A549 (cell line): ENCODE measurements around the gene NAP1L1. TPM values are rescaled to one million over a fixed set of nuclear protein-coding genes. Genes with fewer than 3 reads are reported as not detected.
"Not testable (repeated sequence)": the region's sequence is repeated elsewhere in the genome, so short reads cannot be mapped to it uniquely, and the experiment has no call there.

ENCODE experiments used
- ATAC-seq, 2 experiments: fragments of 200-7000 bp in 1 of 2; fragments of >200 bp in 1 of 2; cut with Nextera tagmentation in 1 of 2; cut with Tn5 transposase in 1 of 2; 3 replicates each; pipeline versions ENCODE4 v1.8.0 to v1.9.1; 2018 to 2020; ENCODE audit warnings: mild to moderate bottlenecking in 1 of 2, moderate library complexity in 1 of 2
- CTCF ChIA-PET: fragments of 300-600 bp; sonication (Branson Sonifier 250); formaldehyde crosslinking; extraction: SDS; loops from one replicate; lab custom pipeline; 2021; ENCODE audit warnings: antibody characterized with exemption, inconsistent platforms; lab: Yijun Ruan, JAX
- POLR2A ChIA-PET: fragments of 350-600 bp; formaldehyde crosslinking; extraction: SDS; loops from one replicate; lab custom pipeline; 2021; ENCODE audit warnings: antibody characterized with exemption, inconsistent platforms; lab: Yijun Ruan, JAX
- DNase-seq, 2 experiments: peaks; one replicate each; pipeline versions ENCODE4 v3.0.0 to v3.0.0-alpha.2; 2011 to 2016; ENCODE audit warnings: low read depth in 1 of 2, low spot score in 1 of 2
- FAIRE-seq: peaks from 2 replicates; lab custom pipeline; 2011; peaks lifted over from hg19 to GRCh38; lab: Jason Lieb, UNC
- H3K27ac ChIP-seq, 2 experiments: fragments of >200 bp; sonication (Bioruptor Twin); formaldehyde crosslinking; 3 replicates each; pipeline ENCODE4 v1.5.1; 2016 to 2017
- H3K4me1 ChIP-seq: fragments of >200 bp; sonication (Bioruptor Twin); formaldehyde crosslinking; 3 replicates; pipeline ENCODE4 v1.6.1; 2016
- H3K4me2 ChIP-seq: fragments of >200 bp; sonication (Bioruptor Twin); formaldehyde crosslinking; 3 replicates; pipeline ENCODE4 v1.6.1; 2016
- H3K4me3 ChIP-seq: fragments of >200 bp; sonication (Bioruptor Twin); formaldehyde crosslinking; 3 replicates; pipeline ENCODE4 v1.5.1; 2016
- H3K9me3 ChIP-seq: fragments of >200 bp; sonication (Bioruptor Twin); formaldehyde crosslinking; 3 replicates; pipeline ENCODE4 v1.6.1; 2016
- CBX2 ChIP-seq: fragments of 200-600 bp; sonication (generic); IDR thresholded peaks from 2 replicates; pipeline ENCODE4 v1.6.1; 2016; ENCODE audit warnings: low read depth, mild to moderate bottlenecking, borderline replicate concordance
- CEBPB ChIP-seq, 2 experiments: fragments of >200 bp in 1 of 2; sonication (Bioruptor Twin) in 1 of 2; formaldehyde crosslinking in 1 of 2; IDR thresholded peaks; 2 replicates each; pipeline ENCODE4 v1.6.1; 2012 to 2016
- CHD4 ChIP-seq: fragments of 200-600 bp; sonication (generic); IDR thresholded peaks from 2 replicates; pipeline ENCODE4 v1.6.1; 2016; ENCODE audit warnings: antibody characterized with exemption, mild to moderate bottlenecking, borderline replicate concordance
- E2F6 ChIP-seq: IDR thresholded peaks from 2 replicates; pipeline ENCODE4 v1.6.1; 2012; ENCODE audit warnings: low read depth, borderline replicate concordance
- EHF ChIP-seq: fragments of 250-450 bp; sonication (Bioruptor Pico); IDR thresholded peaks from 2 replicates; pipeline ENCODE4 v1.5.0; 2020; ENCODE audit warnings: mild to moderate bottlenecking
- EP300 ChIP-seq, 2 experiments: fragments of >200 bp; sonication (Bioruptor Twin); formaldehyde crosslinking; IDR thresholded peaks; 2 replicates in 1 of 2; 3 replicates in 1 of 2; pipeline ENCODE4 v1.6.1; 2016 to 2017
- FOSB ChIP-seq: fragments of 250-450 bp; sonication (Bioruptor Pico); IDR thresholded peaks from 2 replicates; pipeline ENCODE4 v1.5.0; 2020; ENCODE audit warnings: mild to moderate bottlenecking, moderate library complexity
- FOSL2 ChIP-seq, 2 experiments: fragments of 450-650 bp in 1 of 2; fragments of >200 bp in 1 of 2; sonication (Bioruptor Twin) in 1 of 2; formaldehyde crosslinking; IDR thresholded peaks; 2 replicates each; pipeline versions ENCODE4 v1.5.0 to v1.6.1; 2016 to 2020; ENCODE audit warnings: mild to moderate bottlenecking in 1 of 2, moderate library complexity in 1 of 2
- HEYL ChIP-seq: fragments of 250-450 bp; sonication (Bioruptor Pico); IDR thresholded peaks from 2 replicates; pipeline ENCODE4 v1.8.0; 2021; ENCODE audit warnings: mild to moderate bottlenecking, moderate library complexity
- HOXB13 ChIP-seq: fragments of 250-450 bp; sonication (Bioruptor Pico); IDR thresholded peaks from 2 replicates; pipeline ENCODE4 v1.5.0; 2020; ENCODE audit warnings: low read depth, mild to moderate bottlenecking, moderate library complexity
- HOXB5 ChIP-seq: fragments of 250-450 bp; sonication (Bioruptor Pico); IDR thresholded peaks from 2 replicates; pipeline ENCODE4 v1.5.0; 2020; ENCODE audit warnings: mild to moderate bottlenecking, moderate library complexity
- JUN ChIP-seq, 2 experiments: fragments of >200 bp; sonication (Bioruptor Twin); formaldehyde crosslinking; IDR thresholded peaks; 2 replicates in 1 of 2; 3 replicates in 1 of 2; pipeline ENCODE4 v1.6.1; 2016 to 2017
- JUNB ChIP-seq: fragments of >200 bp; sonication (Bioruptor Twin); formaldehyde crosslinking; IDR thresholded peaks from 2 replicates; pipeline ENCODE4 v1.6.1; 2016
- KDM1A ChIP-seq: fragments of 200-600 bp; sonication (generic); IDR thresholded peaks from 2 replicates; pipeline ENCODE4 v1.6.1; 2016; ENCODE audit warnings: low read depth, mild to moderate bottlenecking
- PBX3 ChIP-seq: IDR thresholded peaks from 2 replicates; pipeline ENCODE4 v1.6.1; 2012
- RAD21 ChIP-seq, 2 experiments: fragments of >200 bp in 1 of 2; sonication (Bioruptor Twin) in 1 of 2; formaldehyde crosslinking in 1 of 2; IDR thresholded peaks in 1 of 2; conservative IDR thresholded peaks in 1 of 2; 2 replicates in 1 of 2; 3 replicates in 1 of 2; pipeline ENCODE4 v1.6.1; 2012 to 2018; ENCODE audit warnings: inconsistent platforms in 1 of 2
- RARB ChIP-seq: fragments of 250-450 bp; sonication (Bioruptor Pico); IDR thresholded peaks from 2 replicates; pipeline ENCODE4 v1.8.0; 2021; ENCODE audit warnings: mild to moderate bottlenecking, moderate library complexity
- RFX5 ChIP-seq: fragments of 450-650 bp; IDR thresholded peaks from 2 replicates; pipeline ENCODE4 v1.7.1; 2014; ENCODE audit warnings: antibody characterized with exemption, mild to moderate bottlenecking, moderate library complexity
- SMC3 ChIP-seq: fragments of >200 bp; sonication (Bioruptor Twin); formaldehyde crosslinking; IDR thresholded peaks from 3 replicates; pipeline ENCODE4 v1.6.1; 2018; ENCODE audit warnings: inconsistent platforms
- TFCP2L1 ChIP-seq: fragments of 250-450 bp; sonication (Bioruptor Pico); IDR thresholded peaks from 2 replicates; pipeline ENCODE4 v1.5.0; 2021; ENCODE audit warnings: mild to moderate bottlenecking
- ZFP36 ChIP-seq: fragments of 450-650 bp; IDR thresholded peaks from 2 replicates; pipeline ENCODE4 v1.6.1; 2014; ENCODE audit warnings: borderline replicate concordance; ENCODE audit not compliant: partially characterized antibody
- whole genome bisulfite sequencing: methylation state at CpG from one replicate; pipeline ENCODE4 v1.1.6; 2017; ENCODE audit errors: missing lambda C conversion rate; 5-methylcytosine and 5-hydroxymethylcytosine counted together
- polyA plus RNA-seq, 4 experiments: library from polyadenylated mRNA; depleted of rRNA in 3 of 4; stranded (reverse); fragments of >200 nt; fragmentation: RNase III in 1 of 4; extraction: RNeasy Plus Mini Kit Qiagen cat#74134 plus additional on column Dnase treatment in 1 of 4; gene quantifications; 2 replicates in 3 of 4; 3 replicates in 1 of 4; pipeline ENCODE4 v1.2.3, GENCODE V29; 2011 to 2017
- TF ChIP-seq, protein P1 (sequence below): fragments of >200 bp; sonication (Bioruptor Twin); formaldehyde crosslinking; IDR thresholded peaks from 3 replicates; pipeline ENCODE4 v1.6.1; 2016
- TF ChIP-seq, protein P2 (sequence below): fragments of 250-450 bp; sonication (Bioruptor Pico); IDR thresholded peaks from 2 replicates; pipeline ENCODE4 v1.5.0; 2020; ENCODE audit warnings: low read depth, mild to moderate bottlenecking, moderate library complexity
- TF ChIP-seq, protein P3 (sequence below): fragments of >200 bp; sonication (Bioruptor Twin); formaldehyde crosslinking; IDR thresholded peaks from 2 replicates; pipeline ENCODE4 v1.6.1; 2016

The NAP1L1 gene
- polyA plus RNA-seq, 2 of the 4 experiments (the other 2 are of a cell fraction): 709 to 943 TPM

- TF ChIP-seq, protein P1, sequence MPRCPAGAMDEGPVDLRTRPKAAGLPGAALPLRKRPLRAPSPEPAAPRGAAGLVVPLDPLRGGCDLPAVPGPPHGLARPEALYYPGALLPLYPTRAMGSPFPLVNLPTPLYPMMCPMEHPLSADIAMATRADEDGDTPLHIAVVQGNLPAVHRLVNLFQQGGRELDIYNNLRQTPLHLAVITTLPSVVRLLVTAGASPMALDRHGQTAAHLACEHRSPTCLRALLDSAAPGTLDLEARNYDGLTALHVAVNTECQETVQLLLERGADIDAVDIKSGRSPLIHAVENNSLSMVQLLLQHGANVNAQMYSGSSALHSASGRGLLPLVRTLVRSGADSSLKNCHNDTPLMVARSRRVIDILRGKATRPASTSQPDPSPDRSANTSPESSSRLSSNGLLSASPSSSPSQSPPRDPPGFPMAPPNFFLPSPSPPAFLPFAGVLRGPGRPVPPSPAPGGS: peak; percentile 99
- TF ChIP-seq JUN (IDR thresholded peaks at IDR 0.05): peak; percentile 97 to 98
- TF ChIP-seq FOSL2 (IDR thresholded peaks at IDR 0.05): peak; percentile 68
- peak; percentile 81 for TF ChIP-seq FOSL2 (CRISPR knock-in tag; IDR thresholded peaks at IDR 0.05)
- TF ChIP-seq EP300 (IDR thresholded peaks at IDR 0.05): peak; percentile 94 to 98
- TF ChIP-seq RFX5: no peak
- TF ChIP-seq CEBPB (IDR thresholded peaks at IDR 0.05): peak; percentile 89 to 95
- peak; percentile 47 for TF ChIP-seq ZFP36
- no peak for TF ChIP-seq TFCP2L1 (CRISPR knock-in tag)
- peak; percentile 73; the same call in 1 of the 2 replicates for TF ChIP-seq EHF (CRISPR knock-in tag)
- no peak for TF ChIP-seq E2F6
- TF ChIP-seq, protein P2, sequence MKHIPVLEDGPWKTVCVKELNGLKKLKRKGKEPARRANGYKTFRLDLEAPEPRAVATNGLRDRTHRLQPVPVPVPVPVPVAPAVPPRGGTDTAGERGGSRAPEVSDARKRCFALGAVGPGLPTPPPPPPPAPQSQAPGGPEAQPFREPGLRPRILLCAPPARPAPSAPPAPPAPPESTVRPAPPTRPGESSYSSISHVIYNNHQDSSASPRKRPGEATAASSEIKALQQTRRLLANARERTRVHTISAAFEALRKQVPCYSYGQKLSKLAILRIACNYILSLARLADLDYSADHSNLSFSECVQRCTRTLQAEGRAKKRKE (CRISPR knock-in tag): no peak
- TF ChIP-seq SMC3: peak; percentile 70; the same call in 2 of the 3 replicates
- TF ChIP-seq CHD4: no peak
- peak; percentile 36; the same call in 1 of the 2 replicates for TF ChIP-seq HOXB5 (CRISPR knock-in tag)
- TF ChIP-seq CBX2: no peak
- TF ChIP-seq JUNB: peak; percentile 98
- TF ChIP-seq FOSB (CRISPR knock-in tag): no peak
- peak; percentile 18 to 74 for TF ChIP-seq RAD21 (conservative IDR thresholded peaks at IDR 0.05 in 1 of 2, IDR thresholded peaks at IDR 0.05 in 1 of 2)
- 0 out of 2 replicates have a peak, but pooled peaks have one; percentile 31 for TF ChIP-seq PBX3
- TF ChIP-seq RARB: peak; percentile 87
- TF ChIP-seq HEYL (CRISPR knock-in tag): no peak
- TF ChIP-seq, protein P3, sequence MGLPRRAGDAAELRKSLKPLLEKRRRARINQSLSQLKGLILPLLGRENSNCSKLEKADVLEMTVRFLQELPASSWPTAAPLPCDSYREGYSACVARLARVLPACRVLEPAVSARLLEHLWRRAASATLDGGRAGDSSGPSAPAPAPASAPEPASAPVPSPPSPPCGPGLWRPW: peak; percentile 83; the same call in 1 of the 2 replicates
- TF ChIP-seq HOXB13 (CRISPR knock-in tag): 0 out of 2 replicates have a peak, but pooled peaks have one; percentile 76
Observed at GRCh38 chr12:75990189-75990912, 94.1 kb downstream of the NAP1L1 start (continued).

GRCh38 chr12:75987709-75988108 lies 96.8 kb downstream of the NAP1L1 start:
- 0 out of 2 replicates have a peak, but pooled peaks have one; percentile 34 for TF ChIP-seq CHD4
- peak; percentile 30; the same call in 1 of the 2 replicates for TF ChIP-seq KDM1A
- H3K9me3 ChIP-seq, FAIRE-seq, H3K4me2 ChIP-seq, CTCF ChIA-PET, H3K4me3 ChIP-seq, DNase-seq, ATAC-seq: not testable (repeated sequence)
- peaks cover 65% of the 10 kb centered on the region for H3K4me1 ChIP-seq
- H3K27ac ChIP-seq: peak overlapping the region; percentile 96 to 98; a peak in 5 of 6 replicates
- POLR2A ChIA-PET: interaction anchor here (0.9 kb wide), 1 partner anchor 10 kb away, joined by 3 read pairs; no protein-coding TSS in a partner anchor
- 100% methylated on average over 1 of the region's 1 CpG for WGBS

Other genes with a start within 250 kb of the NAP1L1 start
- 54.1 and 71.6 TPM in 2 replicates for gene PHLDA1, start 52.9 kb downstream of the NAP1L1 start, polyA plus RNA-seq (2011; rRNA removed)
- gene PHLDA1, start 52.9 kb downstream of the NAP1L1 start, polyA plus RNA-seq (2017; fragmentation: RNase III; extraction: RNeasy Plus Mini Kit Qiagen cat#74134 plus additional on column Dnase treatment): 32.7 to 43.1 TPM (median 39.3 TPM) in 3 replicates